NB4 (cell line): Measurements from ENCODE around the gene GFOD1.

Experiments
- DNase-seq: peaks from one replicate; pipeline ENCODE4 v3.0.0; 2010; ENCODE audit warnings: low read depth
- H3K4me3 ChIP-seq: one replicate; pipeline ENCODE4 v1.5.1; 2011; ENCODE audit warnings: mild to moderate bottlenecking, low read depth, low read length, moderate library complexity
- CTCF ChIP-seq: IDR thresholded peaks from one replicate; pipeline ENCODE4 v1.5.1; 2012; ENCODE audit warnings: low read depth, low read length
- MAX ChIP-seq: IDR thresholded peaks from 2 replicates; pipeline ENCODE4 v1.6.1; 2011; ENCODE audit warnings: low read depth, low read length
- MYC ChIP-seq: IDR thresholded peaks from 2 replicates; pipeline ENCODE4 v1.6.1; 2011; ENCODE audit warnings: low read depth, low read length
- POLR2A ChIP-seq: IDR thresholded peaks from 2 replicates; pipeline ENCODE4 v1.6.1; 2011; ENCODE audit warnings: mild to moderate bottlenecking; ENCODE audit not compliant: insufficient read length; ENCODE audit errors: extremely low read depth

Gene GFOD1

GRCh38 chr6:13314806-13315205, 172.6 kb downstream of the GFOD1 start:
- no peak overlapping the region for H3K4me3 ChIP-seq
- TF ChIP-seq MYC (no peak), MAX (no peak), CTCF (no peak), POLR2A (no peak)
- DNase-seq, result no peak

GRCh38 chr6:13311155-13311554, 176.2 kb downstream of the GFOD1 start:
- no peak for TF ChIP-seq CTCF
- TF ChIP-seq MYC, result no peak
- no peak for TF ChIP-seq MAX
- TF ChIP-seq POLR2A, result no peak
- H3K4me3 ChIP-seq, result no peak overlapping the region
- DNase-seq, result no peak

GRCh38 chr6:13308332-13308731, 179.1 kb downstream of the GFOD1 start:
- TF ChIP-seq MAX (no peak), CTCF (no peak), MYC (no peak), POLR2A (no peak)
- no peak for DNase-seq
- H3K4me3 ChIP-seq, result no peak overlapping the region
